ENCODE measurements around the gene CASKIN1. TPM values are rescaled to one million over a fixed set of nuclear protein-coding genes. Genes with fewer than 3 reads are reported as not detected.

Gene CASKIN1
- total RNA-seq, 5 donors from 2014 or later (not counting 1 experiment from before 2014, with no cell fraction given), result 0.06 to 0.47 TPM; not detected in 3

GRCh38 chr16:2233046-2233775 is 36.8 kb upstream of the CASKIN1 start:
- WGBS (ENCODE audit: insufficient coverage), result 95% methylated on average over 23 of the region's 28 CpGs
- Histone ChIP-seq H3K27me3 (replicated peaks in 1 of 2; ENCODE audit: control insufficient read depth in 2 of 2, extremely low read depth in 1 of 2, insufficient read depth in 2 of 2, low read length in 1 of 2) (peaks cover 0 to 42% of the 10 kb centered on the region in 2 experiments), H3K4me1 (ENCODE audit: control insufficient read depth in 1 of 2, extremely low read depth in 1 of 2, insufficient read depth in 2 of 2, low read length in 2 of 2) (peaks cover 2 to 15% of the 10 kb centered on the region in 2 experiments), H3K9me3 (no peaks in the 10 kb centered on the region), H3K4me3 (ENCODE audit: control insufficient read depth in 1 of 2, extremely low read depth in 1 of 2, low read length in 1 of 2) (no peak overlapping the region), H3K36me3 (ENCODE audit: control insufficient read depth in 2 of 2, extremely low read depth in 1 of 2, insufficient read depth in 1 of 2, low read length in 1 of 2) (peaks cover 37 to 63% of the 10 kb centered on the region in 2 donors), H3K27ac (ENCODE audit: low read length) (no peak overlapping the region)
- H3K36me3 Mint-ChIP-seq, result peaks cover 30% of the 10 kb centered on the region
- H3K9me3 Mint-ChIP-seq, result no peaks in the 10 kb centered on the region
- peaks cover 0 to 2% (median 1%) of the 10 kb centered on the region in 3 donors for H3K4me1 Mint-ChIP-seq
- ChIA-PET POLR2A (no interaction called here), CTCF (no interaction called here)
- peaks cover 0 to 4% of the 10 kb centered on the region in 2 donors for H3K27me3 Mint-ChIP-seq
- H3K27ac Mint-ChIP-seq, result no peak overlapping the region
- ATAC-seq (replicated peaks in 1 of 4) (no peak), DNase-seq (no peak)
- no peak overlapping the region for H3K4me3 Mint-ChIP-seq

GRCh38 chr16:2232094-2232990 is 35.9 kb upstream of the CASKIN1 start:
- Mint-ChIP-seq H3K9me3 (no peaks in the 10 kb centered on the region), H3K4me1 (peaks cover 0 to 2% (median 1%) of the 10 kb centered on the region in 3 donors), H3K4me3 (no peak overlapping the region), H3K36me3 (peaks cover 30% of the 10 kb centered on the region), H3K27me3 (peaks cover 0 to 4% of the 10 kb centered on the region in 2 donors), H3K27ac (no peak overlapping the region)
- Histone ChIP-seq H3K27me3 (replicated peaks in 1 of 2; ENCODE audit: control insufficient read depth in 2 of 2, extremely low read depth in 1 of 2, insufficient read depth in 2 of 2, low read length in 1 of 2) (peaks cover 0 to 40% of the 10 kb centered on the region in 2 experiments), H3K4me1 (ENCODE audit: control insufficient read depth in 1 of 2, extremely low read depth in 1 of 2, insufficient read depth in 2 of 2, low read length in 2 of 2) (peaks cover 2 to 12% of the 10 kb centered on the region in 2 experiments), H3K36me3 (ENCODE audit: control insufficient read depth in 2 of 2, extremely low read depth in 1 of 2, insufficient read depth in 1 of 2, low read length in 1 of 2) (peaks cover 37 to 68% of the 10 kb centered on the region in 2 donors), H3K4me3 (ENCODE audit: control insufficient read depth in 1 of 2, extremely low read depth in 1 of 2, low read length in 1 of 2) (no peak overlapping the region), H3K27ac (ENCODE audit: low read length) (no peak overlapping the region), H3K9me3 (no peaks in the 10 kb centered on the region)
- no peak for DNase-seq
- POLR2A ChIA-PET, result no interaction called here
- 92% methylated on average over 23 of the region's 41 CpGs for WGBS (ENCODE audit: insufficient coverage)
- CTCF ChIA-PET, result no interaction called here
- no peak for ATAC-seq (replicated peaks in 1 of 4)

DNA sequence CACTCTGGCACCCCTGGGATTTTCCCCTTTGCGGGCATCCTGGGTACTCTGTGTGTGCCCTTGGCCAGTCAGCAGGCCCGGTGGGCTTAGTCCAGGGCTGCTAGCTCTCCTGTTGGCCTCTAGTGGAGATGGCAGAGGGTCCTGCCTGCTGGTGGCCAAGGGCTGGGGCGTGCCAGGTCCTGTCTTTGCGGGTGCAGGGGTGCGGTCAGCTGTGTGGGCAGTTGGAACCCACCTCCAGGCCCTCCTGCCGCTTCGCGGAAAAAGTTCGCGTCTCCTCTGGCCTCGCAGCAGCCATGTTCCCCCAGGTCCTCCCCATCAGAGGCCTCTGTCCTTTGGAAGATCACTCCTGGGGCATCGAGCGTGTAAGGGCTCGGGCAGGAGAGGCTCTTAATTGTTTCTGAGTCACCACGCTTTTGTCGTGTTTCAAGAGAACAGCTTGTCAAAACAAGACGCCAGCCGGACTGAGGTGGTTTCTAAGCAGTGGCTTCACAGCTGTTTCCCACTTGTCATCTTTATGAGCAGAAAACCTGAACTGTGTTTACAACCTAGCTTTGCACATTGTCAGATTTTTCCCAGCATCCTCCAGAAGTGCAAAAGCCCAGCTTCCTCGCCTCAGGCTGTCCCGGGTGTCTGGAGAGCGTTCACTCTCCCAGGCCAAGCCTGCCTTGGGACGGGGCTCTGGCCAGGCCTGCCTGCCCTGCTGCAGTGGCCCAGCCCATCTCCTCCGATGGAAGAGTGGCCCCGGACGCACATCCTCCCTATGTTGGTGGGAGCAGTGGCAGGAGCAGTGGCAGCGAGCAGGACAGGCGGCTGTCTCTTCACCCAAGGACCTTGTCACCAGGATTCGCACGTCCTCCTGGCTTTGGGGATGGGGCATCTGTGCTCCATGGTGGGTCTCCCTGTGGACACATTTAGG is 34.9 kb upstream of the CASKIN1 start:
- CTCF ChIA-PET, result no interaction called here
- POLR2A ChIA-PET, result no interaction called here
- no peak for ATAC-seq (replicated peaks in 1 of 4)
- Mint-ChIP-seq H3K27ac (no peak overlapping the region), H3K4me3 (no peak overlapping the region), H3K36me3 (peaks cover 30% of the 10 kb centered on the region), H3K9me3 (no peaks in the 10 kb centered on the region), H3K27me3 (peaks cover 0 to 4% of the 10 kb centered on the region in 2 donors), H3K4me1 (peaks cover 3 to 11% (median 6%) of the 10 kb centered on the region in 3 donors)
- peaks cover 0 to 37% of the 10 kb centered on the region in 2 experiments for H3K27me3 ChIP-seq (replicated peaks in 1 of 2; ENCODE audit: control insufficient read depth in 2 of 2, extremely low read depth in 1 of 2, insufficient read depth in 2 of 2, low read length in 1 of 2)
- WGBS (ENCODE audit: insufficient coverage), result 88% methylated on average over 25 of the region's 29 CpGs
- H3K9me3 ChIP-seq, result no peaks in the 10 kb centered on the region
- DNase-seq, result no peak
- peaks cover 39 to 68% of the 10 kb centered on the region in 2 donors for H3K36me3 ChIP-seq (ENCODE audit: control insufficient read depth in 2 of 2, extremely low read depth in 1 of 2, insufficient read depth in 1 of 2, low read length in 1 of 2)
- no peak overlapping the region for H3K4me3 ChIP-seq (ENCODE audit: control insufficient read depth in 1 of 2, extremely low read depth in 1 of 2, low read length in 1 of 2)
- no peak overlapping the region for H3K27ac ChIP-seq (ENCODE audit: low read length)
- H3K4me1 ChIP-seq (ENCODE audit: control insufficient read depth in 1 of 2, extremely low read depth in 1 of 2, insufficient read depth in 2 of 2, low read length in 2 of 2), result peaks cover 2 to 4% of the 10 kb centered on the region in 2 experiments

GRCh38 chr16:2230376-2230775 is 34.0 kb upstream of the CASKIN1 start:
- H3K27ac ChIP-seq (ENCODE audit: low read length), result no peak overlapping the region
- H3K4me3 ChIP-seq (ENCODE audit: control insufficient read depth in 1 of 2, extremely low read depth in 1 of 2, low read length in 1 of 2), result no peak overlapping the region
- ATAC-seq (replicated peaks in 1 of 4) (no peak), DNase-seq (no peak)
- peaks cover 35 to 66% of the 10 kb centered on the region in 2 donors for H3K36me3 ChIP-seq (ENCODE audit: control insufficient read depth in 2 of 2, extremely low read depth in 1 of 2, insufficient read depth in 1 of 2, low read length in 1 of 2)
- peaks cover 0 to 6% of the 10 kb centered on the region in 2 experiments for H3K4me1 ChIP-seq (ENCODE audit: control insufficient read depth in 1 of 2, extremely low read depth in 1 of 2, insufficient read depth in 2 of 2, low read length in 2 of 2)
- Mint-ChIP-seq H3K27me3 (peaks cover 0 to 3% of the 10 kb centered on the region in 2 donors), H3K9me3 (no peaks in the 10 kb centered on the region), H3K36me3 (peaks cover 28% of the 10 kb centered on the region), H3K4me3 (no peak overlapping the region), H3K27ac (no peak overlapping the region), H3K4me1 (peaks cover 6 to 14% (median 7%) of the 10 kb centered on the region in 3 donors)
- ChIA-PET POLR2A (interaction anchor here in 1 of 2 donors (0.6 kb wide), 1 partner anchor 691 kb away, joined by 4 read pairs; no protein-coding TSS in a partner anchor), CTCF (no interaction called here)
- peaks cover 0 to 28% of the 10 kb centered on the region in 2 experiments for H3K27me3 ChIP-seq (replicated peaks in 1 of 2; ENCODE audit: control insufficient read depth in 2 of 2, extremely low read depth in 1 of 2, insufficient read depth in 2 of 2, low read length in 1 of 2)
- H3K9me3 ChIP-seq, result no peaks in the 10 kb centered on the region
- 93% methylated on average over 13 of the region's 13 CpGs for WGBS (ENCODE audit: insufficient coverage)

- Histone ChIP-seq H3K36me3 (ENCODE audit: control insufficient read depth in 2 of 2, extremely low read depth in 1 of 2, insufficient read depth in 1 of 2, low read length in 1 of 2) (peaks cover 31 to 62% of the 10 kb centered on the region in 2 donors), H3K4me3 (ENCODE audit: control insufficient read depth in 1 of 2, extremely low read depth in 1 of 2, low read length in 1 of 2) (no peak overlapping the region), H3K27me3 (replicated peaks in 1 of 2; ENCODE audit: control insufficient read depth in 2 of 2, extremely low read depth in 1 of 2, insufficient read depth in 2 of 2, low read length in 1 of 2) (peaks cover 0 to 26% of the 10 kb centered on the region in 2 experiments), H3K9me3 (no peaks in the 10 kb centered on the region), H3K4me1 (ENCODE audit: control insufficient read depth in 1 of 2, extremely low read depth in 1 of 2, insufficient read depth in 2 of 2, low read length in 2 of 2) (peaks cover 3 to 11% of the 10 kb centered on the region in 2 experiments), H3K27ac (ENCODE audit: low read length) (no peak overlapping the region)
- Mint-ChIP-seq H3K4me3 (no peak overlapping the region), H3K27ac (no peak overlapping the region), H3K4me1 (peaks cover 6 to 18% (median 12%) of the 10 kb centered on the region in 3 donors), H3K27me3 (no peaks in the 10 kb centered on the region), H3K36me3 (peaks cover 23% of the 10 kb centered on the region), H3K9me3 (no peaks in the 10 kb centered on the region)
- CTCF ChIA-PET, result no interaction called here
- WGBS (ENCODE audit: insufficient coverage), result 95% methylated on average over 12 of the region's 23 CpGs
- ATAC-seq (replicated peaks in 1 of 4) (no peak), DNase-seq (no peak)
- POLR2A ChIA-PET, result no interaction called here
Observed at GRCh38 chr16:2229632-2230250, 33.3 kb upstream of the CASKIN1 start.
